NCI-H748 treated with DMSO at 0.1 percent for 48 hours (cell line): ENCODE results near the gene TES.
A peak's percentile ranks its signal among the peaks of the same experiment; 100 is the strongest.

ENCODE experiments used
- DNase-seq: peaks from one replicate; lab custom pipeline; 2025; lab: John Stamatoyannopoulos, UW

Gene TES

DNA sequence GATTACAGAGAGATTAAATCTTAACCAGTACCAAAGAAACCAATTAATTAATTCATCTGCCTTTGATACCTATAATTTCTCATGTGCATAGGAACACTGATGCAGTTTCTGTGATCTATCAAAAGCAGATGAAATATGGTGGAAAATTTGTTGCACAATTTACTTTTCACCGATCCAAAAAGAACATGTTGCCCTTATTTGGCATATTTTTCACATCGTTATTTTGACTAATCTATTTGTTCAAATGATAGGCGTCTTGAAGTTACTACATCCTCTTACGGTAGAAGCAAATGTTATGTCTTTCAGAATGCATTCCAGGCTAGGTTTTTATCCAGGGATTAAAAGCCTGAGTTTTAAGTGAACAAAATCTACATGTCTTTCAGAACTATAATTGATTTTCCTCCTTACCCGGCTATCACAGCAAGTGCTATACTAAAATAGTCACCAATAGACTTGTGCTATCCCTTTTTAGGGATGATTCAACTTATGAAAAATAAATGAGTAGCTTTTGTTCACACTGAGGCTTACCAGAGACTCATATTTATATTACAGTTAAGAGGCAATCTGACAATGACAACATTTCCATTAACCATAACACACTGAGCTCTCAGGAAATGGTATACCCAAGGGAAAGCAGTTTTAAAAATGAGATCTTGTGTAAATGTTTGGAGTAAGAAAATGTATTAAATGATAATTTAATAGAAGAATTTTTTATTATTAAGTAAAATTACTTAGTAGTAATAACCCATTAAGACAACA, 16.8 kb upstream of the TES start:
- no peak for DNase-seq

DNA sequence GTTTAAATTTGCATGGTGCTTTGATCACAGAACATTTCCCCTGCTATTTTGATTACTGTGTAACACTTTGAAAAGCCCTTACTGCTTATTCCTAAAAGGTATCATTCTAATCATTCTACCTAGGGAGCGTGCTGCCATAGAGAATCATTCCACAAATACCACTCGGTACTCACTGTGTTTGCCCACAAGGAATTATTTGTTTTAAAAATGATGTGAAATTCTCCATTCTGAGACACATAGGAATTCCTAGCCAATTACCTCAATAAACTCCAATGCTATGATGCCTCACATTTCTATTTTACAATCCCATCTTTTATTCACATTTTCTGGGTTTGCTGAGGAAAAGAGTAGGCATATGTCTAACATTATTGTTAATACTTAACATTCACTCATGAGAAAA, 16.2 kb upstream of the TES start:
- no peak for DNase-seq

DNA sequence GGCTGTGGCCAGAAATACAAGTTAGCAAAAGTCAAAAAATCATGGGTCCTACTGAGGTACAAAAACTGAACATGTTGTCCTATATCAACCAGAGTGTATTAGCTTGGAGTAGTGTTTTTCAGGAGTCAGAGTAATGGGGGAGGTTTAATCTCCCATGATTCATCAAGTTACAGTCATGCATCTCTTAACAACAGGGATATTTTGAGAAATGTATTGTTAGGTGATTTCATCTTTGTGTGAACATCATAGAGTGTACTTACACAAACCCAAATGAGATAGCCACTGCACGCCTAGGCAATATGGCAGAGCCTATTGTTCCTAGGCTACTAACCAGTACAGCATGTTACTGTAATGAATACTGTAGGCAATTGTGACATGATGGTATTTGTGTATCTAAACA, 14.9 kb upstream of the TES start:
- DNase-seq, result no peak

DNA sequence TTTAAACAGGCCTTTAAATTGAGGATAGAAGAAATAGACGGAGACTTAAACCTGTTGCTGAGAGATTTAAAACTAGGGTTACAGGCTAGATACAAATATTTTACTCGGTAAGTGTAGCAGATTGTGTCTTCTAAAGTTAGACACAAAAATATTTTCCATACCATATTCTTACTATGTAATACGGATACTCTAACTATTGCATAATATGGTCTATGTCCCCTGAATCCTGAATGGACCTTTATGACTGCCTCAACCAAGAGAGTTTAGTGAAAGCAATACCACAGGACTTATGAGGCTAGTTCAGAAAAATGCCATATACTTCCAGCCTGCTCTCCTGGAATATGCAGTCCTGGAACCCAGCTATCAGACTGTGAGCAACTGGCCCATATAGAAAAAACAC, 13.4 kb upstream of the TES start:
- DNase-seq, result no peak

DNA sequence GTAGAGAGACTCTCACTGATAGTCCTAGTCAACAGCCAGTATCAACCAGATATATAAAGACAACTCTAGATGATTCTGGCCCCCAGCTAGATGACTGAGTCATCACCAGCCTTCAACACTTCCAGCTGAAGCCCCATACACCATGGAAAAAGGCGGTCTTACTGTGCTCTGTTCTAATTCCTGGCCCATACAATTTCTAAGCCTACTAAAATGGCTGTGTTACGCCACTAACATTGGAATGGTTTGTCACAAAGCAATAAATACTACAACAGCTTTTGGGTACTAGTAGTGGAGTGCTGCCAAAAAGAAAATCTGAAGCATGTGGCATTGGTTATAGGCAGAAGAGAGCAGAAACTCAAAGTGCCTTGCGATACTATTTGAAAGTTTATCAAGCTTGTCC, 13.0 kb upstream of the TES start:
- no peak for DNase-seq

DNA sequence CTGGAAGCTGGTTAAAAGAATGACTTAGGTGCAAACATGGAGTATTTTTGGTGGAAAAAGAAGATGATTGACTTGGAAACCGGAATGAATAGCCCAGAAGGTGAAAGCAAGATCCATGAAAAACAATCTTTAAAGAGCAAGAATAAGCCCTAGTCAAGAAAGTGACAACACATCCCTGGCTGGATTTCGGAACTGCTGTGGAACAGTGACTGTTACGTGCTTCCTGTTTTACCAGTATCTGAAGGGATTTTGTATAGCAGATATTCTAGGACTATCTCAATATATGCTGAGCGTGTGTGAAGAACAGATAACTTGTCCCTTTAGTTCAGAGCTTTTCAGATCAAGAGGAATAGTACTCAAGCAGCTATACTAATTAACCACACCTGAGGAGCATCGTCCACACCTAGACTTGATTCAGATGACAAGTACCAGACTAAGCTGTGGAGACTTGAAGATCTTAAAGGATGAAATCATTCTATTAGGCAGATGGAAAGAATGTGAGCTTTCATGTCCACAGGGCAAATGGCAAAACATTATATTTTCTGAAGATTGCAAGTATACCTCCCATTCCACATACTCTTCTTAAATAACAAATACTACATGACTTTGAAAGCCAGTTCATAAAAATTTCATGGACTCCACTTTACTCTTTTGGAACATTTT, 11.5 kb upstream of the TES start:
- no peak for DNase-seq

DNA sequence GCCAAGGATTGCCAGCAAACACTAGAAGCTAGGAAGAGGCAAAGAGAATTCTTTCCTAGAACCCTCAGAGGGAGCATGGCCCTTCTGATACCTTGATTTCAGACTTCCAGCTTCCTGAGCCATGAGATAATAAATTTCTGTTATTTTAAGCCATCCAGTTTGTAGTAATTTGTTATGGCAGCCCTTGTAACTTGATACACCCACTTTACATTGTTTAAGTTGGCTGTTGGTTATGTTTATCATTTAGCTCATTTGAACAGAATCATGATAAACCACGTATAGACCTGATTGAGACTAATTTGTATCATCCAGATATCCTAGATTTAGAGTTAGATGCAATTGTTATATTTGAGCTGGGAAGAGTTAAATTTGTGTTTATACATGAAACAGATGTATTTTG, 9.4 kb upstream of the TES start:
- no peak for DNase-seq

DNA sequence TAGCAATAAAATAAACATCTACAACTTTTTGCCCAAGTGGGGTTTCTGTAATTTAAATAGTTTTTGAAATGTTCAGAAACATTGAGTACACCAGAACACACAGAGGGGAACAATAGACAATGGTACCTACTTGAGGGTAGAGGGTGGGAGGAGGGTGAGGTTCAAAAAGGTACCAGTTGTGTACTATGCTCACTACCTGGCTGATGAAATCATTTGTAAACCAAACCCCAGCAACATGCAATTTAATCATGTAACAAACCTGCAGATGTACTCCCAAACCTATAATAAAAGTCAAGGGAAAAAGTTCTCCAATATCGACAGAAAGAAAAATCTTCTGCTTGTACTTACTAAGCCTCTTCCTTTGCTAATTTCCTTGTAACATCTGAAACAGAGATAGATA, 4.2 kb upstream of the TES start:
- DNase-seq, result no peak

DNA sequence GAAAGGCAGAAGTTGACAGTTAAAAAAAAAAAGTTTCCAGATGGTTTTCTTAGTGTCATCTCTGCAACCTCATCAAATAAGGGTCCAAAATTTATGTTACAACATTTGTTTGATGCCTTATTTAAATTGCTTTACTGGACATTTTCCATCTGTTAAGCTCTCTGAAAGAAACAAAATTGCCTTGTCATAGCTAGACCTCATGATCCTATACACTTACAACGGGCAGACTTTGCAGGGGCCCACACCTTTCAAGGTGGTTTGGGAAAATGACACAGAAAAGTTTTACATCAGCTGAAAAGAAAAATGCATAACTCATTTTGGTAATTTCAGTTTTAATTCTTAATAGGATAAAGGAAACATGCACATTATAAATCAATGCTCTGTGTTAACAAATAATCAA, 1.4 kb upstream of the TES start:
- DNase-seq, result no peak

DNA sequence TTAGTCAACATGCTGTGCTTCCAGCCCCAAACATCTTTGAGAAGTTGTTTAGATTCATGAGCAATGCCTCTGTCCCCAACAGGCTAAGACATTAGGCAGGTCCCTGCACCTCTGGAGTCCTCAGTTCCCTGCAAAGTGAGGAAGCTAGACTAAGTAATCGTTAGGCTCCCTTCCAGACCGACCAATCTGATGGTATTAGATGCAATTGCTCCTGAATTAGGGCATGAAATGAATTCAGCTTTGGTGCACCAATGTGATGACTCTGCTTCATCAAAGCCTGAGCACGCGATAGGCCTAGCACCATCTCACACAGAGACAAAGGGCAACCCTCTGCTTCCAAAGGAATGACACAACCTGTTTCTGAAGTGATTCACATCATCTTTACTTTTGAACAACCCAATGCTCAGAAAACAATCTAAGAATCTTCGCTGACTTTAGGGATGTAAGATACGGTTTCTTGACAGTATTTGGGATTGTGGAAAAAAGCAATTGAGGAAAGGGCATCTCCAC, 723 bp upstream of the TES start:
- no peak for DNase-seq

DNA sequence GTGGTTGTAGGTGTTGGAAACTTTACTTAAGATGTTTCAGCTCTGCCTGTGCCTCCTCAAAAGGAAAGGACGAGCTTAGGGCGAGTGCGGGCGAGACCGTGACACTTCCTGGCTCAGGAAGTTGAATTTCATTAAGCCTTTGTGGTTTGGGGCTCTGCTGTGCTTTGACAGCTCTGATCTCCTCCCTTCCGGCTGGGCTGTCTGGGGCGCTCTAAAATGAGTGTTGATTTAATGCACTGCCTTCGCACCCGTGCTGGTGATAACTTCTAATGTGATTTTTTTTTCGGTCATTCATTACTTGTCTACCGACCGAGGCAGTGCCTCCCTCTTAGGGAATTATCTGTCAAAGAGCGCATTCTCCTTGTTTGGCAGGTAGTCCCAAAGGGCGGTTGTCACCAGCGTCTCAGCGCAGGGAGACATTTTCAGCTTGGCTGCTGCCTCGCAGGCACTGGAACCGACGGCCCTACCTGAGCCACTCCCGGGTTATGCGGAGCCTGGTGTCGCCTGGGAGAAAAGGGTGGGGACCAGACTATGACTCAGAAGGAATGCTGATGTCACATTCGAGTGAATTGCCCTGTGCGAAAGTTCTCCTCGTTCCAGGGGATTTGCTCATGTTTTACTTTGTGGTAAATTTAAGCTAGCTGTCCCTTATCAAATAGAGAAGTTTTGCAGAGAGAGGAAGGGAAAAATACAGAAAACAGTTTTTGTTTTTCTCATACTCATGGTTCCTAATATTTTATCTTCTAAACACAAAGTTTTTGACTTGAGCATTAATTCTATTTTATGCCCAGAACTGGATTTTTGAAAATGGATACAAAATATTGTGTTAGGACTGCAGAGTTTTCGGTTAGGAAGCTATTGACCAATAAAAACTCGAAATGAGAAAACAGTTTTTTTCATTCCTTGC, 920 bp downstream of the TES start:
- DNase-seq, result peak; percentile 41

DNA sequence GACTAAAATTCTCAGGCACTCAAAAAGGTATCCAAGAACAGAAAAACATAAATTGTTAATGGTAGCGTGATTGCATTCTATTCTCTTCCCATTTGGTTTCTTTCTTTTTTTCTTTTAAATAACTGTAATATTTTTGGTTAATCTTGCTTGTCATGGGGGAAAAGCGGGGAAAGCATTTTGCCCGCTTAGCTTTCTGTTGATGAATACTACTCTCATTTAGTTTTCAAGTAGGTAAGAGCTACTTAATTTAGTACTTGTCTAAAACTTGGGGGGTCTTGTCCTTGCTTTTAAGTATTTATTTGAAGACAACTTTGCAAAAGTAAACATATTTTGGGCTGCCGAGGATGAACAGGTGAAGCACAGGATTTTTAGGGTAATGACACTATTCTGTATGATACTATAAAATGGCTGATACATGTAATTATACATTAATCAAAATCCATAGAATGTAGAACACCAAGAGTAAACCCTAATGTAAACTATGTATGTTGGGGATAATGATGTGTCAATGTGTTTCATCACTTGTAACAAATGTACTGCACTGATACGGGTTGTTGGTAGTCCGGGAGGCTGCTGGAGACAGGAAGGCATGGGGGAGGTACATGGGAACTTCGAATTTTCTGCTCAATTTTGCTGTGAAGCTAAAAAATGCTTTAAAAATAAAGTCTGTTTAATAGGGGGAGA, 1.7 kb downstream of the TES start:
- no peak for DNase-seq

DNA sequence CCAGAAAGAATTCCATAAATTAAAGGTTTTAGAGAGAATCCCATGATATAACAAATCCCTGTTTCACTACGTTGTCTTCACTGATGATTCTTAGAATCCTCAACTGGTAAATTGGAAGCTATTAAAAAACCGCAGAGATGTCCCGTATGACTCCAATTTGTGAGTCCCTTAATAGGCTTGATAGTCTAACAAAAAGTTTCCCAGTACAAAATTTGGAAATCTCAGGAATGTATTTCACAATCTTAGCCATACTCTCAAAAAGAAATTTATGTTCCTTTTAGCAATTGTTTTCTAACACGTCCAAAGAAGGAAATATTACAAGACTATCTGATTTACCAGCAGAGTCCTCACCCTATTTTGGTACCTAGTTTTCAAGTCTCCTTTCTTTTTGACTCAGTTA, 2.5 kb downstream of the TES start:
- no peak for DNase-seq

DNA sequence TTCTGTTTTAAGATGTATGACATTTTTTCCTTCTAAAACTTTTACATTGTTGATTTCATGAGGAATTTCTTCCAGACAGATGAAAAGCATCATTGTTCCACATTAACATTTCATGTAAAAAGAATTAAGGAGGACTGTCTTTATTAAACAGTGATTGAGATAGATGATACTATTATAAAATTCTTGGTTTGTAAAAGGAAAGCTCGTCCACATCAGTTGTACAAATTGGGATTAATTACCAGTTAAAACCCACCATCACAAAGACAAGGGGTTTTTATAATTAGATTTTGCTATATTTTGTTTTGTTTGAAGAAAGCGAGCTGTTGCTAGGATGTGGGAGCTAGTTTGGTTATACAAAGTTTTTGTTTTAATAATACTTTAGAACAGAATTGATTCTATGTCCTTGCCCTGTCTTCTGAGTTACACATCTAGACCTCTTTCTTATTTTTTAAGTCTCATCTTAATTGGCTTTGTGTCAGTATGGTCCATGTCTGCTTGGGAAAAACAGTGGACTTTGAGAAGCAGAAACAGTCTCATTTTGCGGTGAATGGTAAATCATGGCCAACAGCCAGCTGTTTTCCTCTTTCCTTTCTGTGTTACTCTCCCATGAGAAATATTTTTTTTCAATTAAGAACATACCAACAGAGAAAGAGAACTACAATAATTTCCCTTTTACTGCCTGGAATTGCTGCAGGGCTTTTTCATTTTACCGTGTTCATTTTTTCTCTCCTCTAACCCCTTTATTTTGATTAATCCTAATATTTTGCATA, 3.2 kb downstream of the TES start:
- DNase-seq, result no peak

DNA sequence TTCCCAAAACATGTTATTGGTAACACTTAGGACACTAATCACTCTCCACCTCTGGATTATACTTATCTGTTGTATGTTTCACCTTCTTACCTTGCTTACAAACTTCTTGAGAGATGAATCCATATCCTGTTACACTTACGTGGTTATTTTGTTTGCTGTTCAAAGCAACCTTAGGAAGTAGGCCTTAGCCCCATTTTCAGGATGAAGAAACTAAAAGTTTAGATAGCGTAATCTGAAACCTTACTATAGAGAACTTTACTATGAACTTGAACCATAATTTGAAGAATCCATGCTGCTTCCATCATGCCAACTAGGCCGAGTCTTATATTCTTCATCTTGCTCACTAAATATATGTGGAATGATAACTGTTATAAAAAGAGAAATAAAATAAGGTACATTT, 4.6 kb downstream of the TES start:
- DNase-seq, result no peak

DNA sequence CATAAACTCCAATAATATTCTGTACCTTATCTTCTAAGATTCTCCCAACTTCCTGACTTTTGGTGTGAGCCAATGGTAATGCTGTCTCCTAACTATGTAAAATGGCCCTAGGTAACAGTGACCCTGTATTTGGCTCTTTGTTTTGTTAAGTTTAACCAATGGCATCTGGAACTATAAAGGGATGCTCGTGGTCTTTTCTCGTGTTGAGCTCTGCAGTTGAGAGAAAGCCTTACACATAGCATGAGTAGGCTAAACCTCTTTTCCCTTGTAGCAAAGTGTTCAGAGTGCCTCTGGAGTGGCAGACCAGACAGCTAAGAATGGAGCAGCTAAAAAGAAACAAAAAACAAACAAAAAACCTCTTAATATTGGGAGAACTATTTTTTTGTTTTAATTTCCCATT, 5.2 kb downstream of the TES start:
- DNase-seq, result no peak

DNA sequence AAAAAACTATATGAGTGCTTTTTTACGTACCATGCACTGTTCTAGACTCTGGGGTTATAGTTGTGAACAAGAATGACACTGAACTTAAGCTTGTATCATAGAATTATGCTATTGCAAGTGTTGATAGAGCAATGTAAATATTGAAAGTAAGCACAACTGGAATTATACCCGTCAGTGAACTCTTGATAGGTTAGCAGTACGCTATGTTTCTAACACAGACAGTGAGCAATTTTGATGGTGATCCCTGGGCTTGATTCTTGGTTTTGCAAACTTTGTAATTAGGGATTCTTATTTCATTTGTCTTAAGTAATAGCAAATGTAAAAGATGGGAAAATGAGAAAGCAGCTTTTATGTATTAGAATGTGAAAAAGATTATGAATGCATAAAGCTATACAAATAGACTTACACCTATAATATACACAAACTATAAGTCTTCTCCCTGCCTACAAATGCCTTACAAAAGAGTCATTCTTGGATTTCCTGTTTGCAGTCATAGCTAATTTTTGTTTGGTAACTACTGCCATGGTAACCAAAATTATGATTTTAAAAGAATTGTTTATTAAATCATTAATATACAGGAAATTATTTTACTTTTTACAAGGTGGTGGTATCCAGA, 6.7 kb downstream of the TES start:
- no peak for DNase-seq

DNA sequence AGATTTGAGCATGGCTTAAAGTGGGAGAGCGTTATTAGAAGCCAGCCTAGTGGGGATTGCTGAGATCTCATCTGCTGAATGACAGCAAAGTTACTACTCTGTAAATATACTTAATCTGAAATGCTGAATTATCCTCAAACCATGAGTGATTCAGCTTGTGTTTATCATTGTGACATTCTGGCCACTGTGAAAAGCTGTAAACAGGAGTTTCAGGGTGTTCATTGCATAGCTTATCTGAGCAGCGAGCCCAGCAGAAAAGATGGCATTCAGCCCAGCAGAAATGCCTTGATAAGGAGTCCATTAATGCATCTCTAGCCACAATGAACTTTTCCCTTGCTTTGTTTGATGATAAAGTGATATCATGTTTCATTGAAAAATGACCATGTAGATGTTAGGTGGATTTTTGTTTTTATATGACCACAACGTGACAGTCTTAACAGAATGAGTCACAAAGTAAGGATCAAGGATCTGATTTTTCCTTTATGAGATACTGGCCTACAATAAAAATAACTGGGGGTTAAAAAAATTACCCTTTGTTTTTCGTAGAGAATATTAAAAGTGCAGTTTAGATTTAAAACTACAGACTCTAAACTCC, 7.8 kb downstream of the TES start:
- DNase-seq, result no peak

DNA sequence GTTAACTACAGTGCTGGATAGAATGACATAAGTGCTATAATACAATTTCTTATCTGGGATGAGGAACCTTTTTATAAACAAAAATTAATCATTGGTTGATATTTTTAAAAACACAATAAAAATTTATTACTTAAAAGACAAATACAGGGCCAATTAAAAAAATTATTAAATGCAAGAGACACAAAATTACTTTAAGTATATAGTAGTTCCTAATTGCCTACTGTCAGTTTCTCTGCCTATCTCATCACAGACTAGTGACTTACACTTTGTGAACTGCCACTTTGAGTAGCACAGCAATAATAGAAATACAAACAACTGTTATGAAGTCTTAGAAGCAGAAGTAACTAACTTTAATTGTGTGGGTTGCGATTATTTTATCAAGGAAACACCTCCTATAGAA, 8.4 kb downstream of the TES start:
- no peak for DNase-seq

DNA sequence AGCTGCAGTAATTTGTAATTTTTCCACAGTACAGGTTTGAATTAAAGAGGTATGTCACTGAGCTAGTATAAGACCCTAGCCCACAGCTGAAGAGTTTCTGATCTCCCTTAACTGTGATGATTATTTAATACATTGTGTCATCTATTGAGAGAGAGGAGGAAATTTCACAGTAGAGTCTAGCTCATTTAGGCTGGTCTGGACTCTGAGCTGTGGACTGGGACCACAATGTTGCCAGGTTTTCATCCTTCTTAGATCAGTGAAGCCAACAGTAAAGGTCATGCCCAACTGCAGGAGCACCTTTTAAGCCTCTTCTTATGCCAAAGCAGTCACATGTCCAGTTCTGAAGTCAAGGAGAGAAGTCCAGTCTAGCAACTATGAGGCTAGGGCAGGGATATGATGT, 8.9 kb downstream of the TES start:
- no peak for DNase-seq

DNA sequence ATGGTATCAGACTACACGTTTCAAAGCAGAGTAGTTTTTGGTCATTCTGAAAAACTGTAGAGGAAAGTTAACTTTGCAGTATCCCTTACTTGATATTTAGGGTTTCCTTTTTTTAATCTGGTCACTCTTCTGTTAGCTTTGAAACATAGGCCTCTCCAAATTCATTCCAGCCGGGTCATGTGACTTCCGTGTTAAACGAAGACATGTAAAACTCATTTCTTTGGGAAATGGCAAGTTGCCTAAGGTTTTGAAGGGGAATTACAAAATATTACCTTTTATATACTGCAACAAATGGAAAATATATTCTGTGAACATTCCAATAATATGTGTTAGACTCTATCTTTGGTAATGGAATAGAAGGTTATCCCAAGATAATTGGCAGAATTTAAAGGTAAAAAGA, 9.5 kb downstream of the TES start:
- no peak for DNase-seq
